ENCODE measurements around the gene AKR7A2.

GRCh38 chr1:19326748-19327065, 14.8 kb upstream of the AKR7A2 start:
- no peak for TF ChIP-seq CTCF (optimal IDR thresholded peaks at IDR 0.05 in 1 of 3, IDR thresholded peaks at IDR 0.05 in 1 of 3, conservative IDR thresholded peaks at IDR 0.05 in 1 of 3; ENCODE audit: extremely low read depth in 1 of 3, insufficient read depth in 2 of 3, low read length in 3 of 3)
- no peak for TF ChIP-seq EZH2 (IDR thresholded peaks at IDR 0.05; ENCODE audit: low read length)
